Tibial artery (tissue), 4 donors: ENCODE measurements around the gene ZNF592.

Source experiments
- DNase-seq, 2 donors: peaks; one replicate each; pipeline ENCODE4 v3.0.0-alpha.2; 2019
- H3K27ac ChIP-seq, 2 donors: fragments of 200-600 bp; sonication (generic) in 1 of 2; 1 replicate in 1 of 2; 2 replicates in 1 of 2; pipeline ENCODE4 v1.5.1; 2018 to 2019; ENCODE audit warnings: mild to moderate bottlenecking in 1 of 2
- H3K27me3 ChIP-seq, 2 donors: fragments of 200-600 bp; sonication (generic) in 1 of 2; one replicate each; pipeline versions ENCODE4 v1.5.1 to v1.6.0; 2016 to 2019
- H3K36me3 ChIP-seq, 3 donors: fragments of 200-600 bp; sonication (generic) in 2 of 3; one replicate each; pipeline ENCODE4 v1.5.1; 2016 to 2019; ENCODE audit warnings: mild to moderate bottlenecking in 2 of 3
- H3K4me1 ChIP-seq, 4 donors: fragments of 200-600 bp; sonication (generic) in 2 of 4; 1 replicate in 3 of 4; 2 replicates in 1 of 4; pipeline ENCODE4 v1.5.1; 2016 to 2019
- H3K4me3 ChIP-seq, 2 donors: fragments of 200-600 bp; sonication (generic) in 1 of 2; 1 replicate in 1 of 2; 2 replicates in 1 of 2; pipeline ENCODE4 v1.5.1; 2018 to 2019; ENCODE audit warnings: mild to moderate bottlenecking in 2 of 2
- H3K9me3 ChIP-seq, 3 donors: fragments of 200-600 bp; sonication (generic) in 1 of 3; one replicate each; pipeline ENCODE4 v1.5.1; 2016 to 2019
- intact Hi-C: fragments of 100-400 bp; cut with DNase I; formaldehyde crosslinking; loops from one replicate; pipeline ENCODE4 v1.15.0; 2023; ENCODE audit warnings: low total_unique reads
- TF ChIP-seq, protein P1 (sequence below), 2 experiments: fragments of 200-600 bp in 1 of 2; fragments of 450-650 bp in 1 of 2; IDR thresholded peaks; one replicate each; pipeline ENCODE4 v1.5.1; 2017 to 2019; ENCODE audit warnings: antibody characterized with exemption in 2 of 2, mild to moderate bottlenecking in 1 of 2, moderate library complexity in 1 of 2

Gene ZNF592

GRCh38 chr15:84834969-84835368 lies 86.6 kb downstream of the ZNF592 start:
- Histone ChIP-seq H3K4me3 (no peak overlapping the region), H3K27ac (peak overlapping the region in 1 of 2 donors; percentile 86)
- no peak for DNase-seq

GRCh38 chr15:84835661-84836337 lies 87.4 kb downstream of the ZNF592 start:
- Histone ChIP-seq H3K9me3 (no peaks in the 10 kb centered on the region), H3K36me3 (peaks cover 0 to 33% (median 5%) of the 10 kb centered on the region in 3 donors), H3K4me3 (no peak overlapping the region), H3K4me1 (peaks cover 3 to 78% (median 33%) of the 10 kb centered on the region in 4 donors), H3K27me3 (no peaks in the 10 kb centered on the region), H3K27ac (peak overlapping the region in 1 of 2 donors; percentile 86)
- no peak for DNase-seq
- intact Hi-C loops, result no loop called here
- TF ChIP-seq, protein P1, sequence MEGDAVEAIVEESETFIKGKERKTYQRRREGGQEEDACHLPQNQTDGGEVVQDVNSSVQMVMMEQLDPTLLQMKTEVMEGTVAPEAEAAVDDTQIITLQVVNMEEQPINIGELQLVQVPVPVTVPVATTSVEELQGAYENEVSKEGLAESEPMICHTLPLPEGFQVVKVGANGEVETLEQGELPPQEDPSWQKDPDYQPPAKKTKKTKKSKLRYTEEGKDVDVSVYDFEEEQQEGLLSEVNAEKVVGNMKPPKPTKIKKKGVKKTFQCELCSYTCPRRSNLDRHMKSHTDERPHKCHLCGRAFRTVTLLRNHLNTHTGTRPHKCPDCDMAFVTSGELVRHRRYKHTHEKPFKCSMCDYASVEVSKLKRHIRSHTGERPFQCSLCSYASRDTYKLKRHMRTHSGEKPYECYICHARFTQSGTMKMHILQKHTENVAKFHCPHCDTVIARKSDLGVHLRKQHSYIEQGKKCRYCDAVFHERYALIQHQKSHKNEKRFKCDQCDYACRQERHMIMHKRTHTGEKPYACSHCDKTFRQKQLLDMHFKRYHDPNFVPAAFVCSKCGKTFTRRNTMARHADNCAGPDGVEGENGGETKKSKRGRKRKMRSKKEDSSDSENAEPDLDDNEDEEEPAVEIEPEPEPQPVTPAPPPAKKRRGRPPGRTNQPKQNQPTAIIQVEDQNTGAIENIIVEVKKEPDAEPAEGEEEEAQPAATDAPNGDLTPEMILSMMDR (IDR thresholded peaks at IDR 0.05), result no peak

More at GRCh38 chr15:84834969-84835368, 86.6 kb downstream of the ZNF592 start:
- Histone ChIP-seq H3K4me1 (peaks cover 0 to 77% (median 25%) of the 10 kb centered on the region in 4 donors), H3K9me3 (no peaks in the 10 kb centered on the region), H3K36me3 (peaks cover 0 to 33% (median 5%) of the 10 kb centered on the region in 3 donors), H3K27me3 (no peaks in the 10 kb centered on the region)
- TF ChIP-seq, protein P1 (IDR thresholded peaks at IDR 0.05), result no peak
- intact Hi-C loops, result no loop called here

DNA sequence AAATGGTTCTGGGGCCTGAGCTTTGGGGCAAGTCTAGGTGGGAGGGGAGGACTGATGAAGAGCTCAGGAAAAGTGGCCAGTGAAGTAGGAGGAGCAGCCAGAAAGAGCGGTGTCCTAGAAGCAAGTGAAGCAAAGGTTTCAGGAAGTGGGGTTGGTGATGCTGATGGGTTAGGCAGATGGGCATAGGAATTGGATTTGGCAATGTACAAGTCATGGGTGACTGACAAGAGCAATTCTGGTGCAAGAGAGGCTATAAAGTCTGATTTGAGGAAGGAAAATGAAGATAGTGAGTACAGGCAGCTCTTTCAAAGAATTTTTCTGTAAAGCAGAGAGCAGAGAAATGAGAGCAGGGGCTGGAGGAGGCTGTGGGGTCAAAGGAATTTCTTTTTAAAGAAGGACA lies 88.5 kb downstream of the ZNF592 start:
- H3K4me1 ChIP-seq, result peaks cover 3 to 78% (median 41%) of the 10 kb centered on the region in 4 donors
- DNase-seq, result no peak
- H3K27me3 ChIP-seq, result no peaks in the 10 kb centered on the region
- peaks cover 0 to 33% (median 5%) of the 10 kb centered on the region in 3 donors for H3K36me3 ChIP-seq
- intact Hi-C loops, result no loop called here
- H3K27ac ChIP-seq, result peak overlapping the region in 1 of 2 donors; percentile 86
- no peaks in the 10 kb centered on the region for H3K9me3 ChIP-seq
- no peak overlapping the region for H3K4me3 ChIP-seq
- TF ChIP-seq, protein P1 (IDR thresholded peaks at IDR 0.05), result no peak

GRCh38 chr15:84839714-84840113 lies 91.3 kb downstream of the ZNF592 start:
- H3K27ac ChIP-seq, result peak overlapping the region; percentile 86 to 96
- H3K27me3 ChIP-seq, result no peaks in the 10 kb centered on the region
- no peaks in the 10 kb centered on the region for H3K9me3 ChIP-seq
- no peak for DNase-seq
- intact Hi-C loops, result loop anchor here (5.0 kb wide), 1 partner anchor 73 kb away; no protein-coding TSS in a partner anchor
- no peak overlapping the region for H3K4me3 ChIP-seq
- TF ChIP-seq, protein P1 (IDR thresholded peaks at IDR 0.05), result no peak
- H3K4me1 ChIP-seq, result peaks cover 3 to 71% (median 37%) of the 10 kb centered on the region in 4 donors
- H3K36me3 ChIP-seq, result peaks cover 0 to 19% (median 0%) of the 10 kb centered on the region in 3 donors

GRCh38 chr15:84840255-84840654 lies 91.9 kb downstream of the ZNF592 start:
- Histone ChIP-seq H3K4me3 (no peak overlapping the region), H3K36me3 (peaks cover 0 to 17% (median 0%) of the 10 kb centered on the region in 3 donors), H3K27me3 (no peaks in the 10 kb centered on the region), H3K27ac (peak overlapping the region; percentile 86 to 96), H3K4me1 (peaks cover 3 to 76% (median 39%) of the 10 kb centered on the region in 4 donors), H3K9me3 (no peaks in the 10 kb centered on the region)
- TF ChIP-seq, protein P1 (IDR thresholded peaks at IDR 0.05), result no peak
- no peak for DNase-seq
- intact Hi-C loops, result loop anchor here (5.0 kb wide), 1 partner anchor 72 kb away; no protein-coding TSS in a partner anchor
